Choroid plexus epithelial cell (primary cell): Measurements from ENCODE around the gene NTRK1.
A peak's percentile ranks its signal among the peaks of the same experiment; 100 is the strongest.

ENCODE experiments used
- DNase-seq: peaks from one replicate; pipeline ENCODE4 v3.0.0-alpha.2; 2010; ENCODE audit warnings: low read depth
- H3K4me3 ChIP-seq: 2 replicates; pipeline ENCODE4 v1.5.1; 2011; ENCODE audit warnings: low read depth, mild to moderate bottlenecking, control low read depth, low read length, moderate library complexity
- TF ChIP-seq, protein P1 (sequence below): conservative IDR thresholded peaks from 2 replicates; pipeline ENCODE4 v1.5.1; 2011; ENCODE audit warnings: low read depth, mild to moderate bottlenecking, control low read depth, inconsistent platforms, low read length, moderate library complexity

NTRK1 gene

DNA sequence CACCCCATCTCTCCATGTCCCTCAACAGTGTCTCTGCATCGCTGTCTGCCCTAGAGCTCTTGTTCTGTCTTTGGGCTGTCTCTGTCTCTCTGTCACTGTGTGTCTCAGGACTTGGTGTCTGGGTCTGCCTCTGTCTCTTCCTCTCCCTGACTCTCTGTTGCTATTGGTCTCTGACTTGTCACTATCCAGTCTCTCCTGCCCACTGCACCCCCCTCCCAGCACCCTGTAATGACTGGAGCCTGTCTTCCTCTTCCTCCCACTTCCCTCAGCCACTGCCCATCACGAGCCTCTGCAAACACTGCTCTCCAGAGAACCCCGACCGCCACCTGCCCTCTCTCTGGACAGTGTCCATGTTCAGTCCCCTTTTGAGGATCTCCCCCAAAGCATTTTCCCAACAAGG, 45.0 kb downstream of the NTRK1 start:
- DNase-seq, result no peak
- H3K4me3 ChIP-seq, result no peak overlapping the region
- TF ChIP-seq, protein P1, sequence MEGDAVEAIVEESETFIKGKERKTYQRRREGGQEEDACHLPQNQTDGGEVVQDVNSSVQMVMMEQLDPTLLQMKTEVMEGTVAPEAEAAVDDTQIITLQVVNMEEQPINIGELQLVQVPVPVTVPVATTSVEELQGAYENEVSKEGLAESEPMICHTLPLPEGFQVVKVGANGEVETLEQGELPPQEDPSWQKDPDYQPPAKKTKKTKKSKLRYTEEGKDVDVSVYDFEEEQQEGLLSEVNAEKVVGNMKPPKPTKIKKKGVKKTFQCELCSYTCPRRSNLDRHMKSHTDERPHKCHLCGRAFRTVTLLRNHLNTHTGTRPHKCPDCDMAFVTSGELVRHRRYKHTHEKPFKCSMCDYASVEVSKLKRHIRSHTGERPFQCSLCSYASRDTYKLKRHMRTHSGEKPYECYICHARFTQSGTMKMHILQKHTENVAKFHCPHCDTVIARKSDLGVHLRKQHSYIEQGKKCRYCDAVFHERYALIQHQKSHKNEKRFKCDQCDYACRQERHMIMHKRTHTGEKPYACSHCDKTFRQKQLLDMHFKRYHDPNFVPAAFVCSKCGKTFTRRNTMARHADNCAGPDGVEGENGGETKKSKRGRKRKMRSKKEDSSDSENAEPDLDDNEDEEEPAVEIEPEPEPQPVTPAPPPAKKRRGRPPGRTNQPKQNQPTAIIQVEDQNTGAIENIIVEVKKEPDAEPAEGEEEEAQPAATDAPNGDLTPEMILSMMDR, result no peak

DNA sequence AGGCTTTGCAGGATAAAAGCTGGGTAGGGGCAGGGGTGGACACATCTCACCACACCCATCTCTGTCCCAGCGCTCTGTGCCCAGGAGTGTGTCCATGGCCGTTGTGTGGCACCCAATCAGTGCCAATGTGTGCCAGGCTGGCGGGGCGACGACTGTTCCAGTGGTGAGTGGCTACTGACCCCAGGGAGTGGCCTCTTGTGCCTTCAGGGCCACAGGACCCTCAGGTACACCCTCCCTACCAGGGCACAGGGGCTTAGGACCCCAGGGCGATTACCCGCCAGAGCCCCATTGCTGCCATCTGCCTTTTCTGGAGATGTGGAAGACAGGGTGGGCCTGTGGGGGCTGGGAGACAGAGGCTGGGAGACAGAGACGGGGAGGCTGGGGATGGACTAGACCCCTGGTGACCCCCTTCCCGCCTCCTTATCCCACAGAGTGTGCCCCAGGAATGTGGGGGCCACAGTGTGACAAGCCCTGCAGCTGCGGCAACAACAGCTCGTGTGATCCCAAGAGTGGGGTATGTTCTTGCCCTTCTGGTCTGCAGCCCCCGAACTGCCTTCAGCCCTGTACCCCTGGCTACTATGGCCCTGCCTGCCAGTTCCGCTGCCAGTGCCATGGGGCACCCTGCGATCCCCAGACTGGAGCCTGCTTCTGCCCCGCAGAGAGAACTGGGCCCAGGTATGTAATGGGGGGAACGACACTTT, 45.7 kb downstream of the NTRK1 start:
- H3K4me3 ChIP-seq, result no peak overlapping the region
- DNase-seq, result no peak
- TF ChIP-seq, protein P1, result no peak

DNA sequence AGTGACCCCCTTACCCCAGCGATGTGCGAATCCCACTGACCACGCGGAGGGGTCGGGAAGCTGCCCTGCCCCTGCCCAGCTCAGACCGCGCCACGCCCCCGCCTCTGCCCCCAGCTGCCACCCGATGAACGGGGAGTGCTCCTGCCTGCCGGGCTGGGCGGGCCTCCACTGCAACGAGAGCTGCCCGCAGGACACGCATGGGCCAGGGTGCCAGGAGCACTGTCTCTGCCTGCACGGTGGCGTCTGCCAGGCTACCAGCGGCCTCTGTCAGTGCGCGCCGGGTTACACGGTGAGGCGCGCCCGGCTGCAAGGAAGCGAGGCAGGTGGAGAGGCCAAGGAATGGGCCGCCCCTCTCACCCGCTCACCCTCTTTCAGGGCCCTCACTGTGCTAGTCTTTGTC, 47.9 kb downstream of the NTRK1 start:
- no peak overlapping the region for H3K4me3 ChIP-seq
- no peak for DNase-seq
- TF ChIP-seq, protein P1, result no peak

DNA sequence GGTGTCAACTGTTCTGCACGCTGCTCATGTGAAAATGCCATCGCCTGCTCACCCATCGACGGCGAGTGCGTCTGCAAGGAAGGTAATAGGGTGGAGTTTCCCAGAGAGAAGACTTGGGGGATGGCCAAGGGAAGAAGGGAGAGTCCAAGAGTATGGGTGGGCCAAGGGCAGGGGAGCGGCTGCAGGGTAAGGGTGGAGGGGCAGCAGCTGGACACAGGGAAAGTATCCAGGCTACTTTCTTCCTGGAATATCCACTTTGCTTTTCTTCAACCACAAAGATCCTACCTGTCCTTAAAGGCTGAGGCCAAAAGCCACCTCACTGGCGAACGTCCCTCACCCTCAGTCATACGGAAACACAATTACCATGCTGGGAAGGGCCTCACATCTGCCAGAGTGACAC, 48.3 kb downstream of the NTRK1 start:
- TF ChIP-seq, protein P1, result no peak
- DNase-seq, result no peak
- no peak overlapping the region for H3K4me3 ChIP-seq

DNA sequence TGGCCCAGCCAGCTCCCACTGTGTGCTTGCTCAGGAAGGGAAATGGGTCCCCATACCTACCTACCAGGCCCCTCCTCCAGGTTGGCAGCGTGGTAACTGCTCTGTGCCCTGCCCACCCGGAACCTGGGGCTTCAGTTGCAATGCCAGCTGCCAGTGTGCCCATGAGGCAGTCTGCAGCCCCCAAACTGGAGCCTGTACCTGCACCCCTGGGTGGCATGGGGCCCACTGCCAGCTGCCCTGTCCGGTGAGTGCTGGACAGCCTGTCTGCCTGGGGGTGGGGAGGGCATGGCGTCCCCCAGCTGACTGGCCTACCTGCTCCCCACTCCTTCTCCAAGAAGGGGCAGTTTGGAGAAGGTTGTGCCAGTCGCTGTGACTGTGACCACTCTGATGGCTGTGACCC, 49.0 kb downstream of the NTRK1 start:
- TF ChIP-seq, protein P1, result no peak
- no peak for DNase-seq
- no peak overlapping the region for H3K4me3 ChIP-seq

DNA sequence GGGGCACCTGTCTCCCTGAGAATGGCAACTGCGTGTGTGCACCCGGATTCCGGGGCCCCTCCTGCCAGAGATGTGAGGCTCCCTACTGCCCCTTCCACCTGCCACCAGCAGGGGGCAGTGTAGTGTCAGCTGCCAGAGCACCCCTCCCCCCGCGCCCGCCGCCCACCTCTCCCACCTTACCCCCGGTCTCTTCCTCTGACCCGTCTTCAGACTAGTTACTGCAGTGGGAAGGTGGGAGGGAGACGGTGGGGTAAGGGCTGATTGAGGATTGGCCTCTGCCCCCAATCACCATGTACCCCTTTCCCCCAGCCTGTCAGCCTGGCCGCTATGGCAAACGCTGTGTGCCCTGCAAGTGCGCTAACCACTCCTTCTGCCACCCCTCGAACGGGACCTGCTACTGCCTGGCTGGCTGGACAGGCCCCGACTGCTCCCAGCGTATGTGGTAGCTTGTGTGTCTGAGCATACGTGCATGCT, 49.7 kb downstream of the NTRK1 start:
- TF ChIP-seq, protein P1, result peak; percentile 71
- peak; percentile 28 for DNase-seq
- no peak overlapping the region for H3K4me3 ChIP-seq
